Stomach (tissue), 9 donors: ENCODE data around the gene STK39. TPM values are rescaled to one million over a fixed set of nuclear protein-coding genes. Genes with fewer than 3 reads are reported as not detected.

Source experiments
- DNase-seq, 2 donors: peaks; one replicate each; pipeline versions ENCODE4 v3.0.0 to v3.0.0-alpha.2; 2013 to 2019
- H3K27ac ChIP-seq, 5 donors: fragments of 200-600 bp in 4 of 5; sonication (generic) in 4 of 5; one replicate each; pipeline ENCODE4 v1.5.1; 2013 to 2019; ENCODE audit warnings: mild to moderate bottlenecking in 1 of 5, moderate library complexity in 1 of 5
- H3K27me3 ChIP-seq, 3 donors: fragments of 200-600 bp; sonication (generic); one replicate each; pipeline ENCODE4 v1.5.1; 2017 to 2019; ENCODE audit warnings: mixed run types in 1 of 3
- H3K36me3 ChIP-seq, 4 donors: fragments of 200-600 bp; sonication (generic); 1 replicate in 3 of 4; 2 replicates in 1 of 4; pipeline ENCODE4 v1.5.1; 2016 to 2019
- H3K4me1 ChIP-seq, 4 donors: fragments of 200-600 bp; sonication (generic); one replicate each; pipeline ENCODE4 v1.5.1; 2016 to 2019
- H3K4me3 ChIP-seq, 4 donors: fragments of 200-600 bp; sonication (generic) in 3 of 4; one replicate each; pipeline ENCODE4 v1.5.1; 2016 to 2019; ENCODE audit warnings: mild to moderate bottlenecking in 1 of 4
- H3K9me3 ChIP-seq, 4 donors: fragments of 200-600 bp; sonication (generic); one replicate each; pipeline ENCODE4 v1.5.1; 2016 to 2019
- CTCF ChIP-seq, 7 experiments: fragments of 450-650 bp in 4 of 7; fragments of 200-600 bp in 3 of 7; sonication (generic) in 3 of 7; IDR thresholded peaks; one replicate each; pipeline ENCODE4 v1.5.1; 2016 to 2019; ENCODE audit warnings: antibody characterized with exemption in 7 of 7, control low read depth in 2 of 7, mild to moderate bottlenecking in 1 of 7
- EP300 ChIP-seq: sonication (generic); formaldehyde crosslinking; IDR thresholded peaks from one replicate; pipeline ENCODE4 v1.6.1; 2017; ENCODE audit warnings: antibody characterized with exemption
- POLR2A ChIP-seq, 4 donors: fragments of 450-650 bp; IDR thresholded peaks; one replicate each; pipeline ENCODE4 v1.6.1; 2016; ENCODE audit warnings: antibody characterized with exemption in 4 of 4, control low read depth in 2 of 4, mild to moderate bottlenecking in 1 of 4, moderate library complexity in 1 of 4
- POLR2AphosphoS5 ChIP-seq, 3 donors: sonication (generic); formaldehyde crosslinking; IDR thresholded peaks; one replicate each; pipeline ENCODE4 v1.6.1; 2016; ENCODE audit warnings: antibody characterized with exemption in 3 of 3
- WGBS, 5 donors: extraction: QIAGEN DNeasy Blood & Tissue Kit in 3 of 5; methylation state at CpG; one replicate each; pipeline versions ENCODE4 v1.1.5 to v1.1.7; 2013 to 2018; 5-methylcytosine and 5-hydroxymethylcytosine counted together
- intact Hi-C: fragments of 100-400 bp; cut with DNase I; formaldehyde crosslinking; loops from one replicate; pipeline ENCODE4 v1.15.1; 2023; ENCODE audit warnings: low total_unique reads
- polyA plus RNA-seq, 3 donors: library from polyadenylated mRNA; stranded (reverse); fragments of 200-250 nt; gene quantifications; one replicate each; pipeline ENCODE4 v1.2.3, GENCODE V29; 2013
- total RNA-seq, 5 donors: library from RNA; depleted of rRNA; stranded (reverse); fragments of >200 nt; gene quantifications; one replicate each; pipeline versions ENCODE4 v1.1.0 to v1.2.3, GENCODE V29; 2014 to 2016
- donor health status: healthy with polysubstance abuse.
- donor health status: Bipolar disorder and iron deficiency.
- donor health status: healthy.

STK39 gene
- total and polyA plus RNA-seq, 8 donors, result 18.3 to 60.7 (median 33.3) TPM

GRCh38 chr2:168145426-168146310 lies 101.7 kb downstream of the STK39 start:
- 85 to 95% (median 91%) methylated on average over 3 of the region's 3 CpGs for WGBS, 5 donors

DNA sequence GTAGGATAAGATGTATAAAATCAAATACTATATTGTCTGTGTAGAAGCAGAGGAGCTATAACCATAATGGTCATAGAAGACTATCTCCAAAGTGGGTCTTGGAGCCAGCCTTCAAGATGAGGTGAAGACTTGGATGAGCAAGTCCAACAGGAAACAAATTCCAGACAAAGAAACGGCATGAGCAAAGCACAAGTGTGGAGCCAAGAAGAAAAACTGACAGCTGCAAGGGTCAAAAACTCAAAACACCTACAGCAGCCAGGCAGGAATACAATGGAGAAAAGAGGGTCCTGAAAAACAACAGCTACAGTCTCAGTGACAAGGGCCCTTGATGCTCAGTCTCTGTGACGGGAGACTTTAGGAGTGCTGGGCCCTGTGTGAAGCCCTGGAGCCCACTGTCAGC lies 102.4 kb downstream of the STK39 start:
- peaks cover 0 to 41% (median 10%) of the 10 kb centered on the region in 4 donors for H3K4me1 ChIP-seq
- no peak for DNase-seq
- H3K4me3 ChIP-seq, result no peak overlapping the region
- intact Hi-C loops, result no loop called here
- WGBS, 5 donors, result 78 to 93% (median 86%) methylated on average over 2 of the region's 2 CpGs
- no peaks in the 10 kb centered on the region for H3K27me3 ChIP-seq
- peaks cover 0 to 17% (median 5%) of the 10 kb centered on the region in 4 donors for H3K36me3 ChIP-seq
- H3K9me3 ChIP-seq, result no peaks in the 10 kb centered on the region
- TF ChIP-seq POLR2A (IDR thresholded peaks at IDR 0.05) (no peak), POLR2AphosphoS5 (IDR thresholded peaks at IDR 0.05) (no peak), EP300 (no peak), CTCF (IDR thresholded peaks at IDR 0.05) (no peak)
- H3K27ac ChIP-seq, result no peak overlapping the region

More at GRCh38 chr2:168145426-168146310, 101.7 kb downstream of the STK39 start:
- no peak for DNase-seq
- H3K4me1 ChIP-seq, result peaks cover 0 to 43% (median 10%) of the 10 kb centered on the region in 4 donors
- H3K27me3 ChIP-seq, result no peaks in the 10 kb centered on the region
- no peak overlapping the region for H3K27ac ChIP-seq
- intact Hi-C loops, result no loop called here
- TF ChIP-seq EP300, result no peak
- no peak overlapping the region for H3K4me3 ChIP-seq
- peaks cover 0 to 14% (median 2%) of the 10 kb centered on the region in 4 donors for H3K36me3 ChIP-seq
- no peaks in the 10 kb centered on the region for H3K9me3 ChIP-seq

- H3K4me3 ChIP-seq, result no peak overlapping the region
- peaks cover 0 to 30% (median 9%) of the 10 kb centered on the region in 4 donors for H3K4me1 ChIP-seq
- intact Hi-C loops, result no loop called here
- no peak overlapping the region for H3K27ac ChIP-seq
- TF ChIP-seq EP300 (no peak), POLR2A (IDR thresholded peaks at IDR 0.05) (no peak), POLR2AphosphoS5 (IDR thresholded peaks at IDR 0.05) (no peak)
- no peaks in the 10 kb centered on the region for H3K9me3 ChIP-seq
- no peak for DNase-seq
- H3K27me3 ChIP-seq, result no peaks in the 10 kb centered on the region
- H3K36me3 ChIP-seq, result peaks cover 0 to 10% (median 7%) of the 10 kb centered on the region in 4 donors
- WGBS, 5 donors, result 91 to 100% (median 98%) methylated on average over 3 of the region's 3 CpGs
Measured at GRCh38 chr2:168143813-168144212, 103.6 kb downstream of the STK39 start.

GRCh38 chr2:168140892-168141291 lies 106.5 kb downstream of the STK39 start:
- 63 to 87% (median 79%) methylated on average over 5 of the region's 5 CpGs for WGBS, 5 donors
- intact Hi-C loops, result no loop called here
- Histone ChIP-seq H3K4me3 (no peak overlapping the region), H3K27ac (no peak overlapping the region), H3K9me3 (no peaks in the 10 kb centered on the region), H3K36me3 (peaks cover 0 to 16% (median 7%) of the 10 kb centered on the region in 4 donors), H3K4me1 (peaks cover 0 to 22% (median 11%) of the 10 kb centered on the region in 4 donors), H3K27me3 (no peaks in the 10 kb centered on the region)
- no peak for DNase-seq
- TF ChIP-seq CTCF (IDR thresholded peaks at IDR 0.05) (no peak), EP300 (no peak), POLR2AphosphoS5 (IDR thresholded peaks at IDR 0.05) (no peak), POLR2A (IDR thresholded peaks at IDR 0.05) (no peak)

DNA sequence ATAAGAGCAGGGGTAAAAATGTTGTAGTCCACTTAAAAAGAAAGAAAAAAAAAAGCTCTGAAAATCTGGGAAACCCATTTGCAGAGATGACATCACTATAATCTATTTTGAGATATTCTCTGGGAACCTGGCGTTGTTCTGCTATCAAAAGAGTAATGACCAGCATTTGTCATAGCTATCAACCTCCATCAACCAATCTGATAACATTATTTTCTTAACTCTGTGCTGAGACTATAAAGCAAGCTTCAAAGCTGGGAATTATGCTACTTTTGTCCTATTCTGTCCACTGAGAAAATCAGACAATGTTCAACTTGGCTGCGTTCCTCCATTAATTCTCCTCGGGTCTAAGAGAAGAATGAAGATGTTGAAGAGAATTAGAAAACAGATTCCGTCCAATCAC lies 107.5 kb downstream of the STK39 start:
- intact Hi-C loops, result no loop called here
- TF ChIP-seq EP300 (no peak), CTCF (IDR thresholded peaks at IDR 0.05) (no peak), POLR2A (IDR thresholded peaks at IDR 0.05) (no peak), POLR2AphosphoS5 (IDR thresholded peaks at IDR 0.05) (no peak)
- Histone ChIP-seq H3K27me3 (no peaks in the 10 kb centered on the region), H3K4me1 (peaks cover 0 to 27% (median 14%) of the 10 kb centered on the region in 4 donors), H3K27ac (no peak overlapping the region), H3K36me3 (peaks cover 0 to 16% (median 7%) of the 10 kb centered on the region in 4 donors), H3K4me3 (no peak overlapping the region), H3K9me3 (no peaks in the 10 kb centered on the region)
- 65 to 87% (median 78%) methylated on average over 4 of the region's 4 CpGs for WGBS, 5 donors
- no peak for DNase-seq
